Spinal cord (tissue), 10 donors: ENCODE results near the gene TMEM175. TPM values are rescaled to one million over a fixed set of nuclear protein-coding genes. Genes with fewer than 3 reads are reported as not detected.

Experiments
- DNase-seq, 6 donors: peaks; one replicate each; pipeline versions ENCODE4 v3.0.0 to v3.0.0-alpha.2; 2013 to 2015; ENCODE audit warnings: low spot score in 6 of 6, low read depth in 4 of 6
- H3K27ac ChIP-seq: one replicate; pipeline ENCODE4 v1.5.1; 2013; ENCODE audit warnings: low read depth, low read length, control low read depth
- H3K27me3 ChIP-seq: one replicate; pipeline ENCODE4 v1.6.1; 2013; ENCODE audit warnings: low read length; ENCODE audit not compliant: control insufficient read depth, insufficient read depth
- H3K36me3 ChIP-seq: one replicate; pipeline ENCODE4 v1.6.1; 2013; ENCODE audit warnings: low read length; ENCODE audit not compliant: control insufficient read depth, insufficient read depth
- H3K4me1 ChIP-seq: one replicate; pipeline ENCODE4 v1.6.1; 2013; ENCODE audit warnings: low read length; ENCODE audit not compliant: control insufficient read depth, insufficient read depth
- H3K4me3 ChIP-seq: one replicate; pipeline ENCODE4 v1.5.1; 2013; ENCODE audit warnings: low read depth, low read length, control low read depth
- H3K9me3 ChIP-seq: one replicate; pipeline ENCODE4 v1.6.1; 2013; ENCODE audit warnings: low read length; ENCODE audit not compliant: control insufficient read depth, insufficient read depth
- WGBS: methylation state at CpG from one replicate; pipeline ENCODE4 v1.1.5; 2013; ENCODE audit warnings: missing lambda C conversion rate; ENCODE audit not compliant: insufficient coverage; 5-methylcytosine and 5-hydroxymethylcytosine counted together
- polyA plus RNA-seq, 2 donors: library from polyadenylated mRNA; unstranded; fragments of 120-200 nt; gene quantifications; one replicate each; pipeline ENCODE4 v1.2.1, GENCODE V29; 2013; ENCODE audit not compliant: insufficient read length in 2 of 2
- total RNA-seq, 2 donors: library from RNA; depleted of rRNA in 1 of 2; stranded (reverse); fragments of 120-200 nt in 1 of 2; fragments of >200 nt in 1 of 2; gene quantifications; one replicate each; pipeline versions ENCODE4 v1.2.3 to v1.2.4, GENCODE V29; 2013 to 2014
- donor health status: healthy.

Gene TMEM175
- total and polyA plus RNA-seq, 4 donors: 27.1 to 78.7 (median 51.4) TPM

- peaks cover 98% of the 10 kb centered on the region for H3K36me3 ChIP-seq
- H3K4me3 ChIP-seq: no peak overlapping the region
- WGBS: 98% methylated on average over 20 of the region's 20 CpGs
- DNase-seq: no peak
- H3K27me3 ChIP-seq: no peaks in the 10 kb centered on the region
- no peak overlapping the region for H3K27ac ChIP-seq
- peaks cover 11% of the 10 kb centered on the region for H3K4me1 ChIP-seq
- no peaks in the 10 kb centered on the region for H3K9me3 ChIP-seq
Measured at GRCh38 chr4:896630-897029, 35.6 kb upstream of the TMEM175 start.

DNA sequence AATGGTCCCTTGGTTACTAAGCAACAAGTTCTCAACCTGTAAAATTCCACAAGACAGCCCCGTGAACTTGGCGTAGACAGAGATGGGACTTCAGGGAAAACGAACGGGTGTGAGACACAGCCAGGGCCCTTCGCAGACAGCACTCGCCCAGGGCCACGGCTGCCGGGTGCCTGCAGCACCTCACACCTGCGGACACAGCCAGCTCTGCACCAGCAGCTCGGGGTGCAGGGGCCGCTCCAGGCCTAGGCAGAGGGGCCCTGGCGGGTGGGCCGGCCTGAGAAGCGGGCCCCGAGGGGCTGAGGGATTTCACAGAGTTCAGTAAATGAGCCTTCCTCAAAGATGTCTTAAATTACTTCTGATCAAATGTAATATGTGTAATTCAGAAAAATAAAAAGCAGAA lies 34.1 kb upstream of the TMEM175 start:
- Histone ChIP-seq H3K4me3 (no peak overlapping the region), H3K27ac (no peak overlapping the region), H3K4me1 (peaks cover 11% of the 10 kb centered on the region), H3K27me3 (no peaks in the 10 kb centered on the region), H3K9me3 (no peaks in the 10 kb centered on the region), H3K36me3 (peaks cover 98% of the 10 kb centered on the region)
- 51% methylated on average over 7 of the region's 15 CpGs for WGBS
- DNase-seq: peak in 1 of 6 donors; percentile 42

DNA sequence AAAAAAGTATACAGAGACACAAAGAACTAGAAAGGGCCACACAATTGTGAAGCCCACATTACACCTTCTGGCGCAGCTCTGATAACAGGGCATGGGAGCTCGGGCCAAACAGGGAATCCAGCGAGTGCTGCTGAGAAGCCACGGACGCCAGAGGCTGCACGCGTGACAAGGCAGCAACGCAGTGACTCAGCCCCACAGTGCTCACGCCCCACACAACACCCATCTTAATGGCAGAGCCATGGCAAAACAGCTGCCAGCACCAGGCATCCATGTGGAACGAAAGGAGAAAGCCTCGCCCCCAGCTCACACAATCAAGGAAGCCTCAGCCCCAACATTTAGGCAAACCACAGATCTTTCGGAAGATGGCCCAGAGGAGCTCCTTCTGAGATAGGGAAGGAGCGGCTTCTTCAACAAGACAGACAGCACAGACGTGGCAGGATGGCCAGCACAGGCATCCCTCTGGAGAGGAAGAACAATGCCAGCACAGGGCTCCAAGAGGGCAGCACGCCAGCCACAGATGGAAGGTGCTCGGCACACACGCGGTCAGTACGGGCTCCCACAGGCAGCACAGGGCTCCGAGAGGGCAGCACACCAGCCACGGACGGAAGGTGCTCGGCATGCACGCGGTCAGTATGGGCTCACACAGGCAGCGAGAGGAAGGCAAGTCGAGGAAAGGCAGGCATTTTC lies 33.2 kb upstream of the TMEM175 start:
- no peak for DNase-seq

GRCh38 chr4:899556-899906 lies 32.7 kb upstream of the TMEM175 start:
- peaks cover 95% of the 10 kb centered on the region for H3K36me3 ChIP-seq

More for the DNA sequence above, 33.2 kb upstream of the TMEM175 start:
- Histone ChIP-seq H3K27me3 (no peaks in the 10 kb centered on the region), H3K4me1 (peaks cover 11% of the 10 kb centered on the region), H3K36me3 (peaks cover 98% of the 10 kb centered on the region), H3K4me3 (no peak overlapping the region), H3K27ac (no peak overlapping the region), H3K9me3 (no peaks in the 10 kb centered on the region)
- WGBS: 75% methylated on average over 23 of the region's 27 CpGs

GRCh38 chr4:900073-900472 lies 32.2 kb upstream of the TMEM175 start:
- no peak overlapping the region for H3K4me3 ChIP-seq
- H3K36me3 ChIP-seq: peaks cover 92% of the 10 kb centered on the region
- no peaks in the 10 kb centered on the region for H3K9me3 ChIP-seq
- no peaks in the 10 kb centered on the region for H3K27me3 ChIP-seq
- H3K4me1 ChIP-seq: peaks cover 11% of the 10 kb centered on the region
- WGBS: 88% methylated on average over 26 of the region's 26 CpGs
- no peak for DNase-seq
- H3K27ac ChIP-seq: no peak overlapping the region

More at GRCh38 chr4:899556-899906, 32.7 kb upstream of the TMEM175 start:
- Histone ChIP-seq H3K4me3 (no peak overlapping the region), H3K4me1 (peaks cover 11% of the 10 kb centered on the region), H3K27ac (no peak overlapping the region), H3K9me3 (no peaks in the 10 kb centered on the region), H3K27me3 (no peaks in the 10 kb centered on the region)
- no peak for DNase-seq
- WGBS: 89% methylated on average over 12 of the region's 12 CpGs

GRCh38 chr4:900721-901120 lies 31.5 kb upstream of the TMEM175 start:
- Histone ChIP-seq H3K9me3 (no peaks in the 10 kb centered on the region), H3K27me3 (no peaks in the 10 kb centered on the region), H3K4me1 (peaks cover 14% of the 10 kb centered on the region), H3K27ac (no peak overlapping the region), H3K4me3 (no peak overlapping the region), H3K36me3 (peaks cover 91% of the 10 kb centered on the region)
- WGBS: 100% methylated on average over 3 of the region's 6 CpGs
- no peak for DNase-seq

DNA sequence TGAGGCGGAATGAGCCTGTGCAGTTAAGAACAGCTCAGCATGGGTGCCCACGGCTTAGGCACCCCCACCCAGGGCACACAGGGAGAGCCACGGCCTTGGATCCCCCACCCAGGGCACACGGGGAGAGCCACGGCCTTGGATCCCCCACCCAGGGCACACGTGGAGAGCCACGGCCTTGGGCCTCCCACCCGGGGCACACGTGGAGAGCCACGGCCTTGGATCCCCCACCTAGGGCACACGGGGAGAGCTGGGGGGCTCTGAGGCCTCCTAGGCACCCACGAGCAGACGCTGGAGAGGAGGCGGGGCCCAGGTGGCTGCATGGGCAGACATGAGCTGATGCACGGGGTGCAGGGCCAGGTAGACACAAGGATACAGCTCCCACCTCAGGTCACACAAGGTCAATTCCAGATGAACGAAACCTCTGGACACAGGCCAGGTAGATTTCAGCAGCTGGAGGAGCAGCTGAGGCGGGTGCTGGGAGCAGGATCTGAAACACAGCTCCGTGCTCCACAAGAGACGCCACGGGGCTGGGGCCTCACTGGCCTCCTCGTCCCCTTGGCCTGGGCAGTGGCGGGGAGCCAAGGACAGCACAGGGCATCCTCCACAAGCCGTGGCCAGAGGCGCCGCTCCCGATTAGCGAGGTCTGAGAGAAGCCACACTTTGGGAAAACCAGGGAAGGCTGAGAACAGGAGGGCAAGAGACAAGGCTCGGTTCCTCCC lies 30.9 kb upstream of the TMEM175 start:
- Histone ChIP-seq H3K4me1 (peaks cover 20% of the 10 kb centered on the region), H3K27ac (no peak overlapping the region), H3K4me3 (no peak overlapping the region), H3K27me3 (no peaks in the 10 kb centered on the region), H3K36me3 (peaks cover 91% of the 10 kb centered on the region), H3K9me3 (no peaks in the 10 kb centered on the region)
- WGBS: 88% methylated on average over 23 of the region's 28 CpGs
- DNase-seq: no peak

GRCh38 chr4:903066-904046 lies 28.9 kb upstream of the TMEM175 start:
- DNase-seq: no peak
- Histone ChIP-seq H3K27ac (no peak overlapping the region), H3K9me3 (no peaks in the 10 kb centered on the region), H3K4me3 (no peak overlapping the region), H3K36me3 (peaks cover 90% of the 10 kb centered on the region), H3K27me3 (no peaks in the 10 kb centered on the region), H3K4me1 (peaks cover 36% of the 10 kb centered on the region)
- WGBS: 91% methylated on average over 42 of the region's 42 CpGs

DNA sequence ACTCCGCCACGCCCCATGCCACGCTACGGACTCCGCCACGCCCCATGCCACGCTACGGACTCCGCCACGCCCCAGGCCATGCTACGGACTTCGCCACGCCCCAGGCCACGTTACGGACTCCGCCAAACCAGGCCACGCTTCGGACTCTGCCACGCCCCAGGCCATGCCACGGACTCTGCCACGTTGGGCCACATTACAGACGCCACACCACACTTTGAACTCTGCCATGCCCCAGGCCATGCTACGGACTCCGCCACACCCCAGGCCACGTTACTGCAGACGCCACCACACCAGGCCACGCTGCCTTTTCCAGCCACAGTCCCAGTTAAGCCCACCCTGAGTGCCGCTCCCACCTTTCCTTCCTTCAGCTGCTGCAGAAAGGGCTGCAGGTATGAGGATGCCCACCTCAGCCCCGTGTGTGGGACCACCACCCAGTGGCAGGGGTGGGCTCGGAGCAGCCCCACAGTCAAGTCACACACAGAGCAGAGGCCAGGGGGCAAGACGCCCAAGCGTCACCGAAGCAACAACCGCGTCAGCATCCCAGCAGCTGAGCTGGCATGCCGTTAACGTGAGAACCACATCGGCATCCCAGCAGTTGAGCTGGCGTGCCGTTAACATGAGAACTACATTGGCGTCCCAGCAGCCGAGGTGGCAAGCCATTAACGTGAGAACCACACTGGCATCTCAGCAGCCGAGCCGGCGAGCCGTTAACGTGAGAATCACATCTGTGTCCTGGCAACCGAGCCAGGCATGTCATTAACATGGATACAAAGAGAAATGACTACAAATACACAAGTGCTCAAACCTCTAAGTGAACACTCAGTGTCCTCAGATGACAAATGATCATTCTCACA lies 26.5 kb upstream of the TMEM175 start:
- no peaks in the 10 kb centered on the region for H3K27me3 ChIP-seq
- no peak overlapping the region for H3K4me3 ChIP-seq
- WGBS: 71% methylated on average over 49 of the region's 49 CpGs
- H3K27ac ChIP-seq: no peak overlapping the region
- peaks cover 29% of the 10 kb centered on the region for H3K4me1 ChIP-seq
- peaks cover 87% of the 10 kb centered on the region for H3K36me3 ChIP-seq
- no peaks in the 10 kb centered on the region for H3K9me3 ChIP-seq
- DNase-seq: peak in 2 of 6 donors; percentile 52 to 81
